ENCODE results near the gene NEGR1.

- TF ChIP-seq CTCF (IDR thresholded peaks at IDR 0.05): no peak
- TF ChIP-seq POLR2A (IDR thresholded peaks at IDR 0.05): no peak
Measured at GRCh38 chr1:72011721-72012120, 270.6 kb downstream of the NEGR1 start.

Measured in testis (tissue), 2 donors.